ENCODE measurements around the gene CTNND2. TPM values are rescaled to one million over a fixed set of nuclear protein-coding genes. Genes with fewer than 3 reads are reported as not detected.

Gene CTNND2
- total and polyA plus RNA-seq, 5 experiments from 2014 or later: not detected

DNA sequence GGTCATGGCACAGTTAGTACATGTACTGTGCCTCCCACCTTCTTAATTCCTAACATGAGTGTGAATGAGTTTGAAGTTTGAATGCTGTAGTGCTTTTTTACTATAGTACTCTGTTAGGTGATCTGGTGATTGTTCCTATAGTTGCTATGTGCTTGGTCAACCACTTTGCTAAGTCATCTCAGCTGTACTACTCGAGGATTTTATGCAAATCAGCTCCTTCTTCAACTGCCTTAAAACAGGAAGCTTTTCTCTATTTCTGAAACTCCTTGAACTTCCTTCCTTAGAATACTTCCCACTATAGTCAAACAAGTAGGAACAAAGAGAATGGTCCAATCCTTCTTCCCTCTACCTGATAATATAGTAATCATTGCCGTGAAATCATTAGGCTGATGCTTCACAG lies 219.6 kb downstream of the CTNND2 start:
- no peak overlapping the region for H3K27ac Mint-ChIP-seq
- H3K27me3 Mint-ChIP-seq: no peaks in the 10 kb centered on the region
- DNase-seq: no peak

DNA sequence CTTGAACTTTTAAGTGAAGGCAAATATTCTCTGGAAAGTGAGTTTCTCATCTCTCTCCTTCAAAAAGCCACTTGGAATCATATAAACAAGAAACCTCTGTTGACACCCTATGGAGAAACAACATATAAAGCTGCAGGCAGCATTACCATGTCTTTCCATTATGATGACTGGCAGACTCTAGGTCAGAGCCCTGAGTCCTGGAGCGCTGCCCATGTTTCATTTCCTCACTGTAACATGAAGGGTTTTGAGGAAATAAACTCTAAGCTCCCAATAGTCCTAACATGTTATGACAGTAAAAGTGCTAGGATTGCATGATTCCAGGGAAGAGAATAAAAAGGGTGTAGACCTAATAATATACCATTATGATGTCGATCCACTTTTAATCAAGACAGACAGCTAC lies 220.6 kb downstream of the CTNND2 start:
- peaks cover 0 to 16% (median 0%) of the 10 kb centered on the region in 9 donors for H3K9me3 Mint-ChIP-seq
- no peak overlapping the region for H3K27ac Mint-ChIP-seq
- no peak for DNase-seq
- no peak overlapping the region for H3K4me3 Mint-ChIP-seq
- ATAC-seq: no peak
- H3K4me1 Mint-ChIP-seq: no peaks in the 10 kb centered on the region
- no peaks in the 10 kb centered on the region for H3K27me3 Mint-ChIP-seq
- no peaks in the 10 kb centered on the region for H3K36me3 Mint-ChIP-seq
- POLR2A ChIA-PET: no interaction called here

More for the DNA sequence above, 219.6 kb downstream of the CTNND2 start:
- POLR2A ChIA-PET: no interaction called here
- no peak for ATAC-seq
- Mint-ChIP-seq H3K4me1 (no peaks in the 10 kb centered on the region), H3K36me3 (no peaks in the 10 kb centered on the region), H3K4me3 (no peak overlapping the region), H3K9me3 (peaks cover 0 to 13% (median 0%) of the 10 kb centered on the region in 9 donors)

DNA sequence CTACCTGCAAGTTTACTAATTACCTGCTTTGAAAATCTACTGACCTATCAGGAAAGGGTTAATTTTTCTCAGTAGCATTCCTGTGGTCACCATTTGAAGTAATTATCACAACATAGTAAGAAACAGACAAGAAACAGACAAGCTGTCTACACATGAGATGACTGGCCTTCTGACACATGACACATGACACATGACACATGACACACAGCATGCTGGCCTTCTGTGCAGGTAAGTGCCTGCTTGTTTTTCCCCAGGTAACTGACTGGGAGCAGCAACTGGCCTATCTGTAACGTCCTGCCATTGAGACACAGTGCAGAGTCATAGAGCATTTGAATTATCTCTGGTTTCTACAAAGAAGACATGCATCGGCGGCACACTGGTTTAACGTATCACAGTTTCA lies 222.4 kb downstream of the CTNND2 start:
- Mint-ChIP-seq H3K9me3 (peaks cover 0 to 16% (median 1%) of the 10 kb centered on the region in 9 donors), H3K4me3 (no peak overlapping the region), H3K4me1 (no peaks in the 10 kb centered on the region), H3K27ac (no peak overlapping the region), H3K27me3 (no peaks in the 10 kb centered on the region), H3K36me3 (peaks cover 0 to 4% (median 0%) of the 10 kb centered on the region in 3 donors)
- no peak for ATAC-seq
- no peak for DNase-seq
- POLR2A ChIA-PET: no interaction called here

DNA sequence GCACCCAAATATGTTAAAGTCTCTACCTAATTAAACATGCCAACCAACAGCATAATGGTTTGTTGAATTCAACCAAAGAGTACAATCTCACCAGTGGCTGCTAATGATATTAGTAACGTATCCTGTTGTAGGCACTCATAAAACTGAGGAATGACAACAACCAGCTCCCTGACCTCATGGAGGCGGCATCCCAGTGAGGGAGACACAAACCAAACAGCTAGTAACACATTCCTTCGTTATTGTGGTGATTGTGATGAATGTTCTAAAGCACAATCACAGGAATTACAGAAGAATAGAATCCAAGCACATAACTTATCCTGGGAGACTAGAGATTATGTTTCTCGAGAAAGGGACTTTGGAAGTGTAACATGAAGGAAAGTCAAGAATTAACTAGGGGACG lies 224.6 kb downstream of the CTNND2 start:
- Mint-ChIP-seq H3K27me3 (no peaks in the 10 kb centered on the region), H3K4me1 (no peaks in the 10 kb centered on the region), H3K36me3 (peaks cover 0 to 4% (median 0%) of the 10 kb centered on the region in 3 donors), H3K4me3 (no peak overlapping the region), H3K27ac (no peak overlapping the region), H3K9me3 (peaks cover 0 to 16% (median 4%) of the 10 kb centered on the region in 9 donors)
- ATAC-seq (no peak), DNase-seq (no peak)
- POLR2A ChIA-PET: no interaction called here

DNA sequence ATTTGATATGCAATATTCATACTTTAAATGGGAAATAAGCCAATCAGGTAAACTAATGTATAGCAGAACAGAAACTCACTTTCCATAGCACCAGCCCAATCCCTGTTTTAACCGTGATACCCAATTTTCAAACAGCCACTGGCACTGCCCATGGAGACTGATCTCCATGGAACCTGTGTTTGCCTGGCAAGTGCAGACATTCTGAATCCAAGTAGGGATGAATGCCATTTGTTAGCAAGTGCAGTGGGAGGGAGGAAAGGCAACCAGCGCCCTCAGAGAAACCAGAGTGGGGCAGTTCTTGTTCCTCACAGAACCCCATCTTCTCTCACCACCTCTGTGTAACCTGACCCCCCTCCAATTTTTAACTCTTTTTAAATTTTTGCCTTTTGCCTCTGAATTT lies 229.1 kb downstream of the CTNND2 start:
- DNase-seq (no peak), ATAC-seq (no peak)
- peaks cover 0 to 22% (median 4%) of the 10 kb centered on the region in 9 donors for H3K9me3 Mint-ChIP-seq
- no peak overlapping the region for H3K4me3 Mint-ChIP-seq
- H3K4me1 Mint-ChIP-seq: peaks cover 0 to 4% (median 0%) of the 10 kb centered on the region in 4 donors
- H3K27ac Mint-ChIP-seq: no peak overlapping the region
- H3K27me3 Mint-ChIP-seq: peaks cover 0 to 2% (median 0%) of the 10 kb centered on the region in 5 donors
- H3K36me3 Mint-ChIP-seq: peaks cover 0 to 4% (median 0%) of the 10 kb centered on the region in 3 donors
- POLR2A ChIA-PET: no interaction called here

DNA sequence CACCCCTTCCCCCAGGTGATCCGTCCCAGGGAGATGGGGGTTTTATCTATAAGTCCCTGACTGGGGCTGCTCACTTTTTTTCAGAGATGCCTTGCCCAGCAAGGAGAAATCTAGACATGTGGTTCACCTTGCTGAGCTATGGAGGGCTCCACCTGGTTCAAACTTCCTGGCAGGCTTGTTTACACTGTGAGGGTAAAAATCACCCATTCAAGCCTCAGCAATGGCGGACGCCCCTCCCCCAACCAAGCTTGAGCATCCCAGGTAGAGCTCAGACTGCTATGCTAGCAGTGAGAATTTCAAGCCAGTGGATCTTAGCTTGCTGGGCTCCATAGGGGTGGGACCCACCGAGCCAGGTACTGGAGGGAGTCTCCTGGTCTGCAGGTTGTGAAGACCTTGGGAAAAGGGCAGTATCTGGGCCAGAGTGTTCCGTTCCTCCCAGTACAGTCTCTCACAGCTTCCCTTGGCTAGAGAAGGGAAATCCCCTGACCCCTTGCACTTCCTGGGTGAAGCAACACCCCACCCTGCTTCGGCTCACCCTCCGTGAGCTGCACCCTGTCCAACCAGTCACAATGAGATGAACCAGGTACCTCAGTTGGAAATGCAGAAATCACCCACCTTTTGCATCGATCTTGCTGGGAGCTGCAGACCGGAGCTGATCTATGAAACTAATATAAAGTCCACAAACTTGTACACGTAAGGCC lies 231.7 kb downstream of the CTNND2 start:
- POLR2A ChIA-PET: no interaction called here
- Mint-ChIP-seq H3K9me3 (peaks cover 2 to 26% (median 14%) of the 10 kb centered on the region in 9 donors), H3K36me3 (peaks cover 0 to 9% (median 0%) of the 10 kb centered on the region in 3 donors), H3K4me1 (peaks cover 0 to 4% (median 0%) of the 10 kb centered on the region in 4 donors), H3K27ac (no peak overlapping the region), H3K27me3 (peaks cover 0 to 2% (median 0%) of the 10 kb centered on the region in 5 donors), H3K4me3 (no peak overlapping the region)
- DNase-seq (no peak), ATAC-seq (no peak)

DNA sequence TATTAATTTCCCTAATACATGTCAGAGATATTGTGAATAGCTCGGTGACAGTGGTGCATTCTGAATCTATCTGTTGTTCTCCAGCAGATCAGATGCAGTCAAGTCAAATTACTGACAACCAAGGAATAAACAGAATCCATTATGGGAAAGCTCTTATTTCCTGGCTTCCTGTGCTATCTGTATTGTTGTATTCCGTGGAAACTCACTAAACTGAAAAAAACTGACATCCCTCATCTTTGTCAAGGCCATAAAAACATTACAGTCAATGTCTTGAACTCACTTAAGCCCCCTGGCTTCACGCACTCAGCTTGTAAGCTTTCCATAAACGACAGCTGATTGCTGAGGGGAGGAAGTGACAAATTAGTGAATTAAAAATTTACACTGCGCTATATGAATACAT lies 245.9 kb downstream of the CTNND2 start:
- Mint-ChIP-seq H3K4me3 (no peak overlapping the region), H3K4me1 (no peaks in the 10 kb centered on the region), H3K27ac (no peak overlapping the region), H3K27me3 (no peaks in the 10 kb centered on the region), H3K9me3 (peaks cover 0 to 6% (median 0%) of the 10 kb centered on the region in 9 donors), H3K36me3 (no peaks in the 10 kb centered on the region)
- POLR2A ChIA-PET: no interaction called here
- DNase-seq (no peak), ATAC-seq (no peak)

DNA sequence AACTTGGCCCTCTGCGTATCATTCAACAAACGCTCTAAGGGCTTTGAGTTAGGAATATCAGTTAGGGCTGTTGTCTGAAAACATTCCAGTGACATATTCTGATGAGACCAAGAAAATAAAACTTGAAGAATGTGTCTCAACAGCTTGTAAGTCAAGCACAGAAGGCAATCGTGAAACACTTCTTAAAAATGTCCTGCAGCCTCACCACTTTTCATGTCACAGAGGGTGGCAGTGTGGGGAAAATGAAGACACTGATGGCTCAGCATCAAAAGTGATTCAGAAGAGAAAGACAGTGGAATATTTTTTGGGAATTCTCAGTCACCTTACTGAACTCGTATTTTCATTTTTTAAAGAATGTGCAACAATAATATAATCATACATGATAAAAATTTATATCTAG lies 247.3 kb downstream of the CTNND2 start:
- Mint-ChIP-seq H3K4me1 (no peaks in the 10 kb centered on the region), H3K9me3 (peaks cover 0 to 6% (median 0%) of the 10 kb centered on the region in 9 donors), H3K27ac (no peak overlapping the region), H3K4me3 (no peak overlapping the region), H3K36me3 (no peaks in the 10 kb centered on the region), H3K27me3 (no peaks in the 10 kb centered on the region)
- no peak for ATAC-seq
- POLR2A ChIA-PET: no interaction called here
- DNase-seq: no peak

DNA sequence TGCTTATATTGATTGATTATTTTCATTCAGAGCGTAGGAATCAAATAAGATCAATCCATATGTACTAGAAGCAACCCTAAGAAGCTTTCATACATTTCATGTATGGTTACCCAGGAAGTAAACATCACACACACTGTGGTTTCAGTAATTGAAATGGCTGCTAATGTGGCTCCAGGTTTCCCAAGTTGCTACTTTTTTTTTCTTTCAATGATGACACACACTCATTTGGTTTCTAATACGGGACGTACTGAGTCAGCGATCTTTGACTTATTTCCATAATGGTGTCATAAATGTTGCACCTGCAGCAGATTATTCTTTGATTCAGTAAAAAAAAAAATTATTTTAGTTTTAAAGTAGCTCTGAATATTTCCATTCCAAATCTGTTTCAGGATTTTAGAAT lies 248.6 kb downstream of the CTNND2 start:
- no peaks in the 10 kb centered on the region for H3K4me1 Mint-ChIP-seq
- H3K27me3 Mint-ChIP-seq: no peaks in the 10 kb centered on the region
- ATAC-seq: no peak
- no peak for DNase-seq
- H3K36me3 Mint-ChIP-seq: peaks cover 0 to 1% (median 0%) of the 10 kb centered on the region in 3 donors
- H3K27ac Mint-ChIP-seq: no peak overlapping the region
- POLR2A ChIA-PET: no interaction called here
- no peak overlapping the region for H3K4me3 Mint-ChIP-seq
- H3K9me3 Mint-ChIP-seq: peaks cover 0 to 8% (median 2%) of the 10 kb centered on the region in 9 donors

DNA sequence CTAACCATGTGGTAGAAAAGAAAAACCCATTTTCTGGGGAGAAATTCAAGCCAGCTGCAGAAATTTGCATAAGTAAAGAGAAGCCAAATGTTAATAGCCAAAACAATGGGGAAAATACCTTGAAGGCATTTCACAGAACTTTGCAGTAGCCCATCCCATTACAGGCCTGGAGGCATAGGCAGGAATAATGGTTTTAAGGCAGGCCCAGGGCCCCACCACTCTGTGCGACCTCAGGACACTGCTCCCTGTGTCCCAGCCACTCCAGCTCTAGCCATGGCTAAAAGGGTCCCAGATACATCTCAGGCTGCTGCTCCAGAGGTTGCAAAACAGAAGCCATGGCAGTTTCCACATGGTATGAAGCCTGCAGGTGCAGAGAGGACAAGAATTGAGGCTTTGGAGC lies 253.3 kb downstream of the CTNND2 start:
- H3K36me3 Mint-ChIP-seq: peaks cover 0 to 8% (median 0%) of the 10 kb centered on the region in 3 donors

DNA sequence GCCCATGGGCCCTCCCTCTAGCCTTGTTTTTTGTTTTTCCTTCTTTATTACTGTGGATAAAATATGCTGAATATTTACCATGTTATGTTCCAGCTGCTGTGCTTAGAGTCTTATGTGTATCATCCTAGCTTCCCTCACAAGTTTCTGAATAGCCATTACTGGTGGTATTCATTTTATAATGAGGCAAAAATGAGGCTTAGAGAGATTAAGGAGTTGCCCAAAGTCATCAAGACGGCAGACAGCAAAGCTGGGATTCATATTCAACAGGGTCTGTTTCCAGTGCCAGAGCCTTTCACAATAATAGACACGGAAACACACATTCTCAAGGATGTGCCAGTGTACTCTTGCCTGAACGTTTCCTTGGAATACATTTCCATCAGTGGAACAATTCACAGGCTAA lies 258.1 kb downstream of the CTNND2 start:
- no peaks in the 10 kb centered on the region for H3K27me3 Mint-ChIP-seq
- H3K4me1 Mint-ChIP-seq: peaks cover 0 to 7% (median 6%) of the 10 kb centered on the region in 4 donors
- H3K9me3 Mint-ChIP-seq: peaks cover 0 to 13% (median 7%) of the 10 kb centered on the region in 9 donors
- peaks cover 0 to 8% (median 0%) of the 10 kb centered on the region in 3 donors for H3K36me3 Mint-ChIP-seq
- H3K27ac Mint-ChIP-seq: no peak overlapping the region
- DNase-seq: no peak
- ATAC-seq: no peak
- no peak overlapping the region for H3K4me3 Mint-ChIP-seq
- POLR2A ChIA-PET: no interaction called here

More for the DNA sequence above, 253.3 kb downstream of the CTNND2 start:
- no peaks in the 10 kb centered on the region for H3K4me1 Mint-ChIP-seq
- ATAC-seq: no peak
- H3K27me3 Mint-ChIP-seq: no peaks in the 10 kb centered on the region
- no peak overlapping the region for H3K4me3 Mint-ChIP-seq
- DNase-seq: no peak
- H3K9me3 Mint-ChIP-seq: peaks cover 0 to 14% (median 7%) of the 10 kb centered on the region in 9 donors
- no peak overlapping the region for H3K27ac Mint-ChIP-seq
- POLR2A ChIA-PET: no interaction called here

DNA sequence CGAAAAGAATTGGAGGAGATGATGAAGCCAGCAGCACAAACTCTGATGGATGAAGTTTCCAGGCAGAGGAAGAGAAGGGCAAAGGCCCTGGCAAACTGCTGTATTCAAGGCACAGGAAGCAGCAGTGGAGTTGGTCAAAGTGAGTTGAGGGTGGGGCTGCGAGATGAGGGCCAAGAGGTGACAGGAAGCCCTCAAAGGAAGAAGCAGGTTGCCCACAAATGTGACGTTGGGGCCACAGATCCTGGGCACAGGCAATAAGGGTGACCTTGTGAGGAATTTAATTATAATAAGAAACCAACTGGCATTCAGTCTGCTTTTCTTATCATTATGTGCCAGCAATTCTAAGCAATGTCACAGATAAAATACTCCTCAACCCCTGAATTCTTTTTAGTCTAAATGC lies 261.8 kb downstream of the CTNND2 start:
- Mint-ChIP-seq H3K9me3 (peaks cover 0 to 3% (median 0%) of the 10 kb centered on the region in 9 donors), H3K27ac (peak overlapping the region in 1 of 10 donors; percentile 47), H3K36me3 (no peaks in the 10 kb centered on the region), H3K27me3 (no peaks in the 10 kb centered on the region), H3K4me3 (no peak overlapping the region), H3K4me1 (peaks cover 0 to 7% (median 6%) of the 10 kb centered on the region in 4 donors)
- DNase-seq (no peak), ATAC-seq (no peak)
- POLR2A ChIA-PET: no interaction called here

DNA sequence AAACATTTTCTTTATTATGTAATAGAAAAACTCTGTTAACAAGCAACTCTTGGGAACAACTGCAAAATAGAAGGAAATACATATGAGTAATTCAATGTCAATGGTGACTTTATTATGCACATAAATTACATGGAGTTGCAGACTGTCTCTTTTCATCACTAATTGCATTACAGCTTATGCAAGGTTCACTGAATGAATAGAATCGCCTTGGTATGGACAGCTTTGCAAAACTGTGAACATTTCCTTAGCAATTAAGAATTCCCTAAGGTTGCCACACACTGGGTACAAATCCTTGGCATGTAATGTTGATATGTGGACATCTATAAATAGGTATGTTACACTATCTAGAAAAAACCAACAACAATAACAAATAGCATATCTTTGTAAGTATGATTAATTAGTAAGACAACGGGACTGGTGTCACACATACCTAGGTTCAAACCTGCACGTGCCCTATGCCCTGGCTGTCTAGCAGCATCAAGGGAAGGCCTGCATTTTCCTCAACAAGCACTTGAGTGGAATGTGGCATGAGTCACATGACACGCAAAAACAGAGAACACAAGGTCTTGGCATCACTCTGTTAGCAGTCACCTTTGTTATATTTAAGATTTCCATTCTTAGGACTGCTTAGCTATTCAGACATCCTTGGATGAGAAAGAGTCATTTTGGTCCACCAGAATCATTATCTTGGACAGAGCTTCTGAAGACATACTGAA lies 263.9 kb downstream of the CTNND2 start:
- POLR2A ChIA-PET: no interaction called here
- Mint-ChIP-seq H3K4me3 (no peak overlapping the region), H3K36me3 (no peaks in the 10 kb centered on the region), H3K27ac (no peak overlapping the region), H3K27me3 (no peaks in the 10 kb centered on the region), H3K4me1 (peaks cover 0 to 7% (median 6%) of the 10 kb centered on the region in 4 donors), H3K9me3 (peaks cover 0 to 3% (median 0%) of the 10 kb centered on the region in 9 donors)
- DNase-seq (no peak), ATAC-seq (no peak)
